ENCODE data around the gene ABHD17C. TPM values are rescaled to one million over a fixed set of nuclear protein-coding genes. Genes with fewer than 3 reads are reported as not detected.

Gene ABHD17C
- total and polyA plus RNA-seq, 2 donors (not counting 3 experiments of a cell fraction or from before 2014, with no cell fraction given) = 5.9 to 10.9 TPM

DNA sequence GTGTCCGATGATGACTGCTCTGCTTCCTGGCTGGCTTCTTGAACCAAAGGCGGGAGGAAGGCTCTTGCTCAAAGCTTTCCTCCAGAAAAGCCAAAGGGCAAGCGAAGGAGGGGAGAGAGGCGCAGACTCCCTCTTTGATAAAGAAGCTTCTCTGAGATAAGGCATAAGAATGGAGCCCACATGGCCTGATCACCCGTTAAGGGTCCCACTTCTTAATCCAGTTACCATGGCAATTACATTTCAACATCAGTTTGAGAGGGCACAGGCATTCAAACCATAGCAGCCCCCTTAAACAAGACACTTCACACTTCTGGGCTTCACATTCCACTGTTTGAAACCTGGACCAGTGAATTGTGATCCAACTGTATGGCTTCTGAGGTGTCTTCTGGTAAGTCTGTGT lies 8.0 kb downstream of the ABHD17C start:
- Histone ChIP-seq H3K36me3 (ENCODE audit: control insufficient read depth in 2 of 2, extremely low read depth in 1 of 2, insufficient read depth in 2 of 2, low read length in 2 of 2) (no peaks in the 10 kb centered on the region), H3K9ac (replicated peaks; ENCODE audit: extremely low read depth, insufficient read depth, low read length) (no peak overlapping the region), H3K27me3 (ENCODE audit: control insufficient read depth in 2 of 2, insufficient read depth in 2 of 2, low read length in 2 of 2) (no peaks in the 10 kb centered on the region), H2AFZ (ENCODE audit: low read depth, low read length) (no peak overlapping the region), H3K9me3 (replicated peaks; ENCODE audit: control insufficient read depth, insufficient read depth, low read length) (no peaks in the 10 kb centered on the region), H3K9me1 (replicated peaks; ENCODE audit: control insufficient read depth, extremely low read depth, insufficient read depth, low read length) (no peaks in the 10 kb centered on the region), H3K4me2 (ENCODE audit: insufficient read depth, low read length) (no peak overlapping the region), H4K20me1 (replicated peaks; ENCODE audit: control insufficient read depth, extremely low read depth, insufficient read depth, low read length) (no peaks in the 10 kb centered on the region), H3K4me3 (replicated peaks in 1 of 3; ENCODE audit: insufficient read depth in 1 of 3, low read depth in 1 of 3, low read length in 3 of 3) (no peak overlapping the region), H3K79me2 (ENCODE audit: control insufficient read depth, insufficient read depth, low read length) (peaks cover 61% of the 10 kb centered on the region), H3K27ac (ENCODE audit: insufficient read depth, low read depth, low read length) (no peak overlapping the region), H3K4me1 (ENCODE audit: control insufficient read depth, extremely low read depth, insufficient read depth, low read length) (no peaks in the 10 kb centered on the region)
- no peak for FAIRE-seq
- no TSS peak for BruUV-seq (replicated peaks)
- no peak for DNase-seq (ENCODE audit: low read depth, low spot score)
- no peak for TF ChIP-seq FOS (IDR thresholded peaks at IDR 0.05; ENCODE audit: borderline replicate concordance, insufficient read depth, low read length)
- no peak for TF ChIP-seq GATA2 (IDR thresholded peaks at IDR 0.05; ENCODE audit: insufficient read depth, insufficient read length, low read depth, low read length)
- TF ChIP-seq EZH2 (IDR thresholded peaks at IDR 0.05; ENCODE audit: borderline replicate concordance, low read depth, low read length, severe bottlenecking) = no peak
- no peak for TF ChIP-seq MYC (IDR thresholded peaks at IDR 0.05; ENCODE audit: low read depth, low read length)
- TF ChIP-seq, protein P1, sequence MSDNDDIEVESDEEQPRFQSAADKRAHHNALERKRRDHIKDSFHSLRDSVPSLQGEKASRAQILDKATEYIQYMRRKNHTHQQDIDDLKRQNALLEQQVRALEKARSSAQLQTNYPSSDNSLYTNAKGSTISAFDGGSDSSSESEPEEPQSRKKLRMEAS (IDR thresholded peaks at IDR 0.05; ENCODE audit: insufficient read depth, insufficient read length) = no peak
- intact Hi-C loops (cut with micrococcal nuclease) = no loop called here
- ChIA-PET POLR2A (no interaction called here), CTCF (interaction anchor here (0.7 kb wide), 1 partner anchor 17 kb away, joined by 3 read pairs; no protein-coding TSS in a partner anchor)
- dilution Hi-C loops (cut with MboI; ENCODE audit: extremely low pct_ligation_motif_present, low sequenced_read_pairs) = loop anchor here (25.0 kb wide), 1 partner anchor 141 kb away; no protein-coding TSS in a partner anchor

DNA sequence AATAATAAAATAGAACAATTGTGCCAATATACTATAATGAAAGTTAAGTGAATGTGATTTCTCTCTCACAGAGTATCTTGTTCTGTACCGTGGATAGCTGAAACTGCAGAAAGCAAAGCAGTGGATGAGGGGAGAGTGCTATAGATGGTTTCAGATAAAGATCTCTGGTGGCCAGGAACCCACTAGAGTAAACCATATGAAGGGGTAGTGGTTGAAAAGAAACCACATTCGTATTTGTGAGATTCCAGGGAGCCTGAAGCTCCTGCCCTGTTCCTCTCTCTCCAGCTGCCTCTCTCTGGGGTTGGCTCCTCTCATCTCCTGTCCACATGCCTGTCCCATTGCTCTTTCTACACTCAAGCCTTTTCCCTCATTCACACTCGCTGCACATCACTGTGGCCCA lies 8.9 kb downstream of the ABHD17C start:
- Histone ChIP-seq H3K4me3 (replicated peaks in 1 of 3; ENCODE audit: insufficient read depth in 1 of 3, low read depth in 1 of 3, low read length in 3 of 3) (no peak overlapping the region), H3K27ac (ENCODE audit: insufficient read depth, low read depth, low read length) (no peak overlapping the region), H3K9me1 (replicated peaks; ENCODE audit: control insufficient read depth, extremely low read depth, insufficient read depth, low read length) (no peaks in the 10 kb centered on the region), H3K36me3 (ENCODE audit: control insufficient read depth in 2 of 2, extremely low read depth in 1 of 2, insufficient read depth in 2 of 2, low read length in 2 of 2) (no peaks in the 10 kb centered on the region), H4K20me1 (replicated peaks; ENCODE audit: control insufficient read depth, extremely low read depth, insufficient read depth, low read length) (no peaks in the 10 kb centered on the region), H3K9ac (replicated peaks; ENCODE audit: extremely low read depth, insufficient read depth, low read length) (no peak overlapping the region), H3K27me3 (ENCODE audit: control insufficient read depth in 2 of 2, insufficient read depth in 2 of 2, low read length in 2 of 2) (no peaks in the 10 kb centered on the region), H3K4me1 (ENCODE audit: control insufficient read depth, extremely low read depth, insufficient read depth, low read length) (no peaks in the 10 kb centered on the region), H3K79me2 (ENCODE audit: control insufficient read depth, insufficient read depth, low read length) (peaks cover 59% of the 10 kb centered on the region), H3K4me2 (ENCODE audit: insufficient read depth, low read length) (no peak overlapping the region), H2AFZ (ENCODE audit: low read depth, low read length) (no peak overlapping the region), H3K9me3 (replicated peaks; ENCODE audit: control insufficient read depth, insufficient read depth, low read length) (no peaks in the 10 kb centered on the region)
- intact Hi-C loops (cut with micrococcal nuclease) = no loop called here
- no peak for FAIRE-seq
- DNase-seq (ENCODE audit: low read depth, low spot score) = no peak
- ChIA-PET CTCF (interaction anchor here (2.4 kb wide), 1 partner anchor 72 kb away, joined by 9 read pairs; no protein-coding TSS in a partner anchor), POLR2A (no interaction called here)
- BruUV-seq (replicated peaks) = no TSS peak
- dilution Hi-C loops (cut with MboI; ENCODE audit: extremely low pct_ligation_motif_present, low sequenced_read_pairs) = loop anchor here (25.0 kb wide), 1 partner anchor 142 kb away; no protein-coding TSS in a partner anchor
- TF ChIP-seq, protein P2, sequence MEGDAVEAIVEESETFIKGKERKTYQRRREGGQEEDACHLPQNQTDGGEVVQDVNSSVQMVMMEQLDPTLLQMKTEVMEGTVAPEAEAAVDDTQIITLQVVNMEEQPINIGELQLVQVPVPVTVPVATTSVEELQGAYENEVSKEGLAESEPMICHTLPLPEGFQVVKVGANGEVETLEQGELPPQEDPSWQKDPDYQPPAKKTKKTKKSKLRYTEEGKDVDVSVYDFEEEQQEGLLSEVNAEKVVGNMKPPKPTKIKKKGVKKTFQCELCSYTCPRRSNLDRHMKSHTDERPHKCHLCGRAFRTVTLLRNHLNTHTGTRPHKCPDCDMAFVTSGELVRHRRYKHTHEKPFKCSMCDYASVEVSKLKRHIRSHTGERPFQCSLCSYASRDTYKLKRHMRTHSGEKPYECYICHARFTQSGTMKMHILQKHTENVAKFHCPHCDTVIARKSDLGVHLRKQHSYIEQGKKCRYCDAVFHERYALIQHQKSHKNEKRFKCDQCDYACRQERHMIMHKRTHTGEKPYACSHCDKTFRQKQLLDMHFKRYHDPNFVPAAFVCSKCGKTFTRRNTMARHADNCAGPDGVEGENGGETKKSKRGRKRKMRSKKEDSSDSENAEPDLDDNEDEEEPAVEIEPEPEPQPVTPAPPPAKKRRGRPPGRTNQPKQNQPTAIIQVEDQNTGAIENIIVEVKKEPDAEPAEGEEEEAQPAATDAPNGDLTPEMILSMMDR (IDR thresholded peaks at IDR 0.05; ENCODE audit: extremely low read depth in 1 of 2, insufficient read depth in 1 of 2, low read depth in 1 of 2, low read length in 2 of 2) = no peak
- TF ChIP-seq, protein P1 (IDR thresholded peaks at IDR 0.05; ENCODE audit: insufficient read depth, insufficient read length) = no peak
- no peak for TF ChIP-seq POLR2AphosphoS5 (IDR thresholded peaks at IDR 0.05; ENCODE audit: insufficient read depth, low read depth, low read length)
- TF ChIP-seq EZH2 (IDR thresholded peaks at IDR 0.05; ENCODE audit: borderline replicate concordance, low read depth, low read length, severe bottlenecking) = no peak
- no peak for TF ChIP-seq FOS (IDR thresholded peaks at IDR 0.05; ENCODE audit: borderline replicate concordance, insufficient read depth, low read length)
- TF ChIP-seq JUN (IDR thresholded peaks at IDR 0.05; ENCODE audit: borderline replicate concordance, insufficient read depth, insufficient read length, low read depth) = no peak
- no peak for TF ChIP-seq GATA2 (IDR thresholded peaks at IDR 0.05; ENCODE audit: insufficient read depth, insufficient read length, low read depth, low read length)
- TF ChIP-seq POLR2A (IDR thresholded peaks at IDR 0.05; ENCODE audit: low read depth, low read length) = no peak
- no peak for TF ChIP-seq MYC (IDR thresholded peaks at IDR 0.05; ENCODE audit: low read depth, low read length)

Measured in endothelial cell of umbilical vein (primary cell).